K562 (cell line): ENCODE results near the gene SUMF1. TPM values are rescaled to one million over a fixed set of nuclear protein-coding genes. Genes with fewer than 3 reads are reported as not detected.

ENCODE experiments used
- ATAC-seq: fragments of 200-7000 bp; cut with Tn5 transposase; 3 replicates; pipeline ENCODE4 v1.9.1; 2020; ENCODE audit warnings: moderate library complexity
- BruUV-seq: library from RNA; stranded (reverse); fragments of 400-500 nt; replicated peaks from 2 replicates; lab custom pipeline; 2021; lab: Mats Ljungman, UMichigan
- CTCF ChIA-PET: fragments of 300-600 bp; formaldehyde crosslinking; extraction: SDS; loops from one replicate; lab custom pipeline; 2021; ENCODE audit warnings: low intra/inter-chr PET ratio; lab: Yijun Ruan, JAX
- POLR2A ChIA-PET: fragments of 300-600, 350-650 bp; sonication (Branson Sonifier 250); formaldehyde crosslinking; extraction: SDS; loops from one replicate; lab custom pipeline; 2021; ENCODE audit warnings: antibody characterized with exemption, inconsistent platforms; lab: Yijun Ruan, JAX
- DNase-seq, 4 experiments: peaks; one replicate each; pipeline versions ENCODE4 v3.0.0 to v3.0.0-alpha.2; 2011 to 2018; ENCODE audit warnings: low spot score in 3 of 4, mixed read lengths in 3 of 4; ENCODE audit errors: extremely low read depth in 1 of 4
- FAIRE-seq: peaks from 2 replicates; lab custom pipeline; 2011; peaks lifted over from hg19 to GRCh38; lab: Jason Lieb, UNC
- H2AFZ ChIP-seq: 2 replicates; pipeline ENCODE4 v1.6.0; 2011; ENCODE audit warnings: low read depth, low read length, control low read depth, inconsistent platforms
- H3K27ac ChIP-seq: fragments of 200-600 bp; 3 replicates; pipeline ENCODE4 v1.8.0; 2011; ENCODE audit warnings: low read depth, mild to moderate bottlenecking, control low read depth, inconsistent platforms, low read length, moderate library complexity, mixed read lengths; ENCODE audit errors: extremely low read depth
- H3K27me3 ChIP-seq, 2 experiments: fragments of 300-600 bp in 1 of 2; 2 replicates in 1 of 2; 3 replicates in 1 of 2; pipeline versions ENCODE4 v1.6.0 to v1.8.0; 2011; ENCODE audit warnings: inconsistent platforms in 2 of 2, low read length in 2 of 2, mild to moderate bottlenecking in 1 of 2, mixed read lengths in 1 of 2, moderate library complexity in 1 of 2; ENCODE audit not compliant: control insufficient read depth in 2 of 2, insufficient read depth in 2 of 2
- H3K36me3 ChIP-seq: fragments of 300-600 bp; 3 replicates; pipeline ENCODE4 v1.8.0; 2011; ENCODE audit warnings: mild to moderate bottlenecking, low read length, inconsistent platforms; ENCODE audit not compliant: control insufficient read depth, insufficient read depth
- H3K4me1 ChIP-seq, 2 experiments: fragments of 200-600 bp in 1 of 2; replicated peaks in 1 of 2; 2 replicates in 1 of 2; 3 replicates in 1 of 2; pipeline versions ENCODE4 v1.5.1 to v1.8.0; 2011; ENCODE audit warnings: inconsistent platforms in 2 of 2, low read length in 2 of 2, mild to moderate bottlenecking in 1 of 2, mixed read lengths in 1 of 2, moderate library complexity in 1 of 2; ENCODE audit not compliant: control insufficient read depth in 2 of 2, insufficient read depth in 2 of 2
- H3K4me2 ChIP-seq: 2 replicates; pipeline ENCODE4 v1.6.1; 2011; ENCODE audit warnings: low read length, control low read depth, inconsistent platforms, mixed read lengths; ENCODE audit not compliant: insufficient read depth
- H3K4me3 ChIP-seq: fragments of 200-600 bp; sonication (generic), shearing (Covaris generic); 2 replicates; pipeline ENCODE4 v1.5.1; 2016; ENCODE audit warnings: control low read depth, inconsistent platforms
- H3K79me2 ChIP-seq: fragments of 200-600 bp; 3 replicates; pipeline ENCODE4 v1.8.0; 2011; ENCODE audit warnings: low read length, inconsistent platforms; ENCODE audit not compliant: control insufficient read depth, insufficient read depth
- H3K9ac ChIP-seq, 2 experiments: 2 replicates each; pipeline versions ENCODE4 v1.6.0 to v1.6.1; 2011; ENCODE audit warnings: low read depth in 2 of 2, low read length in 2 of 2, control low read depth in 1 of 2, inconsistent platforms in 1 of 2, mild to moderate bottlenecking in 1 of 2, mixed read lengths in 1 of 2; ENCODE audit not compliant: insufficient read depth in 1 of 2
- H3K9me1 ChIP-seq: one replicate; pipeline ENCODE4 v1.6.0; 2011; ENCODE audit warnings: inconsistent platforms, mild to moderate bottlenecking, low read length, moderate library complexity; ENCODE audit not compliant: control insufficient read depth, insufficient read depth
- H3K9me3 ChIP-seq: replicated peaks from 2 replicates; pipeline ENCODE4 v1.5.1; 2011; ENCODE audit warnings: low read depth, low read length, inconsistent platforms; ENCODE audit not compliant: control insufficient read depth, insufficient read depth
- H4K20me1 ChIP-seq: replicated peaks from 2 replicates; pipeline ENCODE4 v1.6.1; 2011; ENCODE audit warnings: low read length, inconsistent platforms, mixed read lengths; ENCODE audit not compliant: control insufficient read depth, insufficient read depth
- GATAD2A ChIP-seq: fragments of 450-650 bp; IDR thresholded peaks from 2 replicates; pipeline ENCODE4 v1.6.1; 2017
- ILF3 ChIP-seq: fragments of 450-650 bp; IDR thresholded peaks from 2 replicates; pipeline ENCODE4 v1.6.1; 2018; ENCODE audit warnings: antibody characterized with exemption, mild to moderate bottlenecking, moderate library complexity, borderline replicate concordance
- NCOA1 ChIP-seq: fragments of 450-650 bp; IDR thresholded peaks from 2 replicates; pipeline ENCODE4 v1.6.1; 2016; ENCODE audit warnings: low read depth
- ZNF124 ChIP-seq: sonication (generic); formaldehyde crosslinking; IDR thresholded peaks from 2 replicates; pipeline ENCODE4 v1.8.1; 2022; ENCODE audit warnings: missing genetic modification reagents
- ZNF639 ChIP-seq, 2 experiments: fragments of 200-800 bp in 1 of 2; sonication (Bioruptor generic) in 1 of 2; sonication (generic) in 1 of 2; formaldehyde crosslinking in 1 of 2; IDR thresholded peaks in 1 of 2; conservative IDR thresholded peaks in 1 of 2; 2 replicates each; pipeline versions ENCODE4 v1.5.0 to v1.6.1; 2016 to 2020; ENCODE audit warnings: missing compliant biosample characterization in 1 of 2, missing genetic modification characterization in 1 of 2, missing genetic modification reagents in 1 of 2
- ZNF707 ChIP-seq: fragments of 250-450 bp; sonication (Bioruptor Pico); conservative IDR thresholded peaks from 2 replicates; pipeline ENCODE4 v1.8.0; 2022; ENCODE audit warnings: inconsistent platforms, mild to moderate bottlenecking, moderate library complexity
- WGBS: fragments of 100-300 bp; shearing (Covaris generic); methylation state at CpG from one replicate; pipeline ENCODE4 v1.1.6; 2016; ENCODE audit warnings: low coverage, mixed read lengths; ENCODE audit not compliant: insufficient coverage; ENCODE audit errors: missing lambda C conversion rate; 5-methylcytosine and 5-hydroxymethylcytosine counted together
- in situ Hi-C: fragments of 300-500 bp; cut with MboI; formaldehyde crosslinking; loops from 4 replicates; pipeline ENCODE4 v1.15.0; 2018; ENCODE audit warnings: inconsistent platforms, mixed read lengths
- intact Hi-C: fragments of 100-400 bp; cut with micrococcal nuclease; formaldehyde crosslinking; loops from 2 replicates; pipeline ENCODE4 v1.14.2; 2022
- polyA plus RNA-seq, 8 experiments: library from polyadenylated mRNA; depleted of rRNA in 4 of 8; stranded (reverse) in 5 of 8; unstranded in 3 of 8; fragments of >200 nt; fragmentation: Nextera tagmentation in 2 of 8; fragmentation: Illumina TruSeq in 1 of 8; extraction: Ambion mirVana in 2 of 8; extraction: Trizol in 1 of 8; gene quantifications; 2 replicates each; pipeline versions ENCODE4 v1.2.1 to v1.2.3, GENCODE V29; 2011 to 2014; ENCODE audit warnings: inconsistent platforms in 1 of 8, missing spikeins in 1 of 8
- total RNA-seq, 7 experiments: library from RNA; depleted of rRNA in 6 of 7; stranded (reverse); fragments of >200 nt in 6 of 7; fragmentation: Illumina TruSeq in 2 of 7; extraction: Trizol in 2 of 7; gene quantifications; 2 replicates each; pipeline versions ENCODE4 v1.2.1 to v1.2.3, GENCODE V29; 2011 to 2021; ENCODE audit warnings: low replicate concordance in 1 of 7

The SUMF1 gene
- total and polyA plus RNA-seq, 9 of the 15 experiments (the other 6 are each of a cell fraction or from before 2014, with no cell fraction given): 1.3 to 7.4 (median 4.2) TPM

DNA sequence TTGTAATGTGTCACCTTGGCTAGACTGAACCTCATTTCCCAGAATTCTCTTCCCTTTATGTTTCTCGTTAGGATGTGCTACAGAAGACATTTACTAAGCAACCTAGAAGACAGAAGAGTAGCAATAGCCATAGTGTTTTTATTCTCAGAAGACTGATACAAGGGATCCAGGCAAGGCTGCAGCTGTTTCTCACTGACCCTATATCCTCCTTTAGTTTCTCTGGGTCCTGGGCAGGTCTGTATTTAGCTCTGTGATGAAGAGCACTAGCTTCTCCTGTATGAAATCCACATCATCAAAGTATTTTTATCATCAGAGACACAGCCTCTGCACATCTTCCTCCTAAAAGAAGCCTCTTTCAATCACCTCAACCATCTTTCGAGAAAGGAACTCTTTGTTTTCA, 72.5 kb downstream of the SUMF1 start:
- BruUV-seq: no TSS peak
- POLR2A ChIA-PET: interaction anchor here (0.5 to 1.2 kb wide), 3 partner anchors 20 to 98 kb away, joined by 3 to 4 read pairs (median 4); partner anchors contain the start of gene ITPR1
- DNase-seq: no peak
- CTCF ChIA-PET: no interaction called here
- no peak for ATAC-seq
- H3K27me3 ChIP-seq: no peaks in the 10 kb centered on the region
- H3K9ac ChIP-seq: no peak overlapping the region
- WGBS: 39% methylated on average over 2 of the region's 2 CpGs
- no peaks in the 10 kb centered on the region for H3K4me1 ChIP-seq
- no peak overlapping the region for H3K27ac ChIP-seq
- no peaks in the 10 kb centered on the region for H3K36me3 ChIP-seq
- intact Hi-C loops (no loop called here), in situ Hi-C loops (no loop called here)
- H2AFZ ChIP-seq: no peak overlapping the region
- H3K79me2 ChIP-seq: no peaks in the 10 kb centered on the region
- TF ChIP-seq ZNF639 (CRISPR knock-in tag; conservative IDR thresholded peaks at IDR 0.05 in 1 of 2, IDR thresholded peaks at IDR 0.05 in 1 of 2) (no peak), ZNF707 (CRISPR knock-in tag) (no peak), ILF3 (no peak), NCOA1 (no peak), ZNF124 (CRISPR knock-in tag) (no peak), GATAD2A (no peak)
- H3K4me3 ChIP-seq: no peak overlapping the region
- H3K4me2 ChIP-seq: no peak overlapping the region
- no peaks in the 10 kb centered on the region for H4K20me1 ChIP-seq
- H3K9me1 ChIP-seq: no peaks in the 10 kb centered on the region
- FAIRE-seq: no peak
- no peaks in the 10 kb centered on the region for H3K9me3 ChIP-seq
